Urinary bladder (tissue), 2 donors: ENCODE measurements around the gene RASL11B. TPM values are rescaled to one million over a fixed set of nuclear protein-coding genes. Genes with fewer than 3 reads are reported as not detected.

Source experiments
- polyA plus RNA-seq: library from polyadenylated mRNA; stranded (reverse); fragments of 200-250 nt; gene quantifications from one replicate; pipeline ENCODE4 v1.2.3, GENCODE V29; 2013
- total RNA-seq: library from RNA; depleted of rRNA; stranded (reverse); fragments of >200 nt; gene quantifications from one replicate; pipeline ENCODE4 v1.2.3, GENCODE V29; 2014
- donor health status: healthy.

Gene RASL11B
- total and polyA plus RNA-seq, 2 donors: 3.9 to 8.7 TPM

Other genes starting within 250 kb of the RASL11B start
- gene USP46, start 203.0 kb upstream of the RASL11B start, total RNA-seq: 28.2 TPM
- 7.3 TPM for gene USP46, start 203.0 kb upstream of the RASL11B start, polyA plus RNA-seq
- gene ERVMER34-1, start 110.9 kb upstream of the RASL11B start, total RNA-seq: 1.5 TPM
- 0.76 TPM for gene ERVMER34-1, start 110.9 kb upstream of the RASL11B start, polyA plus RNA-seq